OCI-LY1 (cell line): ENCODE results near the gene CRAT.

Source experiments
- EZH2 ChIP-seq: fragments of 200-600 bp; sonication (generic), shearing (Covaris generic); IDR thresholded peaks from 2 replicates; pipeline ENCODE4 v1.8.0; 2017; ENCODE audit warnings: borderline replicate concordance, mixed run types, mild to moderate bottlenecking, antibody characterized with exemption, low read length, moderate library complexity, mixed read lengths
- TF ChIP-seq, protein P1 (sequence below): fragments of 200-600 bp; sonication (generic), shearing (Covaris generic); IDR thresholded peaks from 2 replicates; pipeline ENCODE4 v1.5.1; 2017; ENCODE audit warnings: mild to moderate bottlenecking, antibody characterized with exemption, low read length, moderate library complexity, mixed read lengths

DNA sequence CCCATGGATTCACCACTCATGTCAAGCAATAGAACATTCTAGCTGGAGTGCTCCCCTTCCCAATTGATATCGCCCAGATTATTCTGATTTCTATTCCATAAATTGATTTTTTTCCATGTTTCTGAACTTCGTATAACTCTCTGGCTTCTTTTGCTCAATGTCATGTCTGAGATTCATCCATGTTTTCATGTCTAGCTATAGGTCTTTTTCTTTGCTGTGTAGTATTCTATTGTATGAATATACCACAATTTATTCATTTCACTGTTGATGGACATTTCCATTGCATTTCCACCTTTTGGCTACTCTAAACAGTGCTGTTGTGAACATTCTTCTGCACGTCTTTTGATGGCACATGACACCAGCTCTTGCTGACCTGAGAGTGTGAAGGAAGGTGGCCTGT, 20.2 kb upstream of the CRAT start:
- TF ChIP-seq, protein P1, sequence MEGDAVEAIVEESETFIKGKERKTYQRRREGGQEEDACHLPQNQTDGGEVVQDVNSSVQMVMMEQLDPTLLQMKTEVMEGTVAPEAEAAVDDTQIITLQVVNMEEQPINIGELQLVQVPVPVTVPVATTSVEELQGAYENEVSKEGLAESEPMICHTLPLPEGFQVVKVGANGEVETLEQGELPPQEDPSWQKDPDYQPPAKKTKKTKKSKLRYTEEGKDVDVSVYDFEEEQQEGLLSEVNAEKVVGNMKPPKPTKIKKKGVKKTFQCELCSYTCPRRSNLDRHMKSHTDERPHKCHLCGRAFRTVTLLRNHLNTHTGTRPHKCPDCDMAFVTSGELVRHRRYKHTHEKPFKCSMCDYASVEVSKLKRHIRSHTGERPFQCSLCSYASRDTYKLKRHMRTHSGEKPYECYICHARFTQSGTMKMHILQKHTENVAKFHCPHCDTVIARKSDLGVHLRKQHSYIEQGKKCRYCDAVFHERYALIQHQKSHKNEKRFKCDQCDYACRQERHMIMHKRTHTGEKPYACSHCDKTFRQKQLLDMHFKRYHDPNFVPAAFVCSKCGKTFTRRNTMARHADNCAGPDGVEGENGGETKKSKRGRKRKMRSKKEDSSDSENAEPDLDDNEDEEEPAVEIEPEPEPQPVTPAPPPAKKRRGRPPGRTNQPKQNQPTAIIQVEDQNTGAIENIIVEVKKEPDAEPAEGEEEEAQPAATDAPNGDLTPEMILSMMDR: no peak
- TF ChIP-seq EZH2: no peak
